GM12892 (cell line): Measurements from ENCODE around the gene CMKLR1.

Source experiments
- POLR2A ChIP-seq: IDR thresholded peaks from 2 replicates; pipeline ENCODE4 v1.6.1; 2011; ENCODE audit warnings: low read depth, low read length, control low read depth
- POLR2AphosphoS5 ChIP-seq: IDR thresholded peaks from 2 replicates; pipeline ENCODE4 v1.6.1; 2011; ENCODE audit warnings: low read depth, low read length, control low read depth
- TAF1 ChIP-seq: IDR thresholded peaks from 2 replicates; pipeline ENCODE4 v1.6.1; 2011; ENCODE audit warnings: low read depth, mild to moderate bottlenecking, control low read depth, low read length, borderline replicate concordance

DNA sequence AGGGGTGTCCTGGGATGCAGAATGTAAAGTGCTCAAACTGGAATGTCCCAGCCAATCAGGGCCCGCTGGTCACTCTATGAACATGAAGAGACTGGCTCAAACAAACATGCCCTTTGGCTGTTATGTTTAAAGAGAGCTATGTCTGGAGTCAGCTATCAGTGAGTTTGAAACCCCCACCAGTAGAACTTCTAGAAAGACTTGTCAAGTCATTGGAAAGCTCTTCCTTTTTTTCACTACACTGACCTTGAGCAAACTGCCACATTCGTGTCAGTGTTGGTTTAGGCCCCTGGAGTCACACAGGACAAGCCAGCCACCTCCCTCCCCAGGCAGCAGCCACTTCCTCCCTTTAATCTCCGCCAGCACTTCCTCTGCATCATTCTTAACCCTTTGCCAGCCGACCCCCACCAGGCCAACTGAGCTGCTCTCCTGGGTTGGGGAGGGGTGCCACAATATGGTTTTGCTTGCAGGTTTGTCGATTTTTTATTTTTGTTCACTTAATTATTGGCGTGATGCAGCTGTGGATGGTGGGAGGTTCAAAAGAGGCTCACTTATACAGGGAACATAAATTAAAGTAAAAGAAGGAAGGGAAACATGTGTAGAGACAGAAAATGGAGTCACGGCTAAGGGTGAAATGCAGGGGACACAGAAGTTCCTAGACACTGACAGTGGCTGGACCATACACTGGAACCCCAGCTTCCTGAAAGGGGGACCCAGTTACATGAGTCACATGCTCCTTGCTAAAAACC lies 25.3 kb downstream of the CMKLR1 start:
- TF ChIP-seq POLR2A = no peak
- TF ChIP-seq POLR2AphosphoS5 = no peak
- no peak for TF ChIP-seq TAF1
